Occipital lobe (tissue), 2 donors: ENCODE results near the gene TBCEL. TPM values are rescaled to one million over a fixed set of nuclear protein-coding genes. Genes with fewer than 3 reads are reported as not detected.
A peak's percentile ranks its signal among the peaks of the same experiment; 100 is the strongest.

Experiments
- DNase-seq: peaks from one replicate; lab custom pipeline; 2025; lab: John Stamatoyannopoulos, UW
- total RNA-seq: library from RNA; depleted of rRNA; stranded (reverse); fragments of >200 nt; gene quantifications from one replicate; pipeline ENCODE4 v1.2.3, GENCODE V29; 2014

Gene TBCEL
- total RNA-seq, 1 donor from 2014 or later: 62.2 TPM

DNA sequence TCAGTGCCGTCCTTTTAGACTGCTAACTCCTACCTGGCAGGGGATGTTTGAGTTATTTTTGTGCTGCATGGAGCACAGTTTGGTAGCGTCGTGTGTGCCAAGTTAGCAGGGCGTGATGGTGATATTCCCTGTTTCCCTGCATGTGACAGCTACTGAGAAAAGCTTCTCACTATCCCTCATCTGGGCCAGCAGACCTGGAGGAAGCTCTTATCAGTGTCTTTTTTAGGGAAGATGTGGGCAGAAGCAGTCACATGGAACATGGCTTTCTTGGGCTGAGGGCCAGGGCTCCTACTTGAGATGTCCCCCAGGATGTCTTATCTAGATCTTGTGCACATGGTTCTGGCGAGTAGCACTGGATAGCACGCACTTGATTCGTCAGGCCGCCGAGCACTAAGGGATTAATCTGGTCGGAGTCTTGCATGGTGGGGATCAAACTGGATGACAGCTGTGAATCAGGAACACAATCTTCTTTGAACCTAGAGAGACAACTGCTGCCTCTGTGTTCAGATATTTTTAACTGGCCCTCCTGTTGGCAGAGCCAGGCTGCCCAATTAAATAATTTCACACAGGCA lies 110.9 kb downstream of the TBCEL start:
- peak; percentile 37 for DNase-seq

DNA sequence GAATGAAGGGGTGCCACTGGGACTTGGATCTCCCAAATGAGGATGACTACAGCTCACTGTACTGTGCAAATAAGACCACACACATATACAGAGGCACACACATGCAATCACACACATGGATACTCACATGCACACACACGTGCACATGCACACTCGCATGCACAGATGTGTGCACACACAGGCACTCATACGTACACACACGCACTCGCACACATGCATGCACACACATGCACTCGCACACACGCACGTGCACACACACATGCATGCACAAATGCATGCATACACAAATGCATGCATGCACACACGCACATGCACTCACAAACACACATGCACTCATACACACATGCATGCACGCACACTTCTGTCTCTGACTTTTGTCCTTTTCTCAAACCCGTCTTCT lies 113.1 kb downstream of the TBCEL start:
- no peak for DNase-seq

DNA sequence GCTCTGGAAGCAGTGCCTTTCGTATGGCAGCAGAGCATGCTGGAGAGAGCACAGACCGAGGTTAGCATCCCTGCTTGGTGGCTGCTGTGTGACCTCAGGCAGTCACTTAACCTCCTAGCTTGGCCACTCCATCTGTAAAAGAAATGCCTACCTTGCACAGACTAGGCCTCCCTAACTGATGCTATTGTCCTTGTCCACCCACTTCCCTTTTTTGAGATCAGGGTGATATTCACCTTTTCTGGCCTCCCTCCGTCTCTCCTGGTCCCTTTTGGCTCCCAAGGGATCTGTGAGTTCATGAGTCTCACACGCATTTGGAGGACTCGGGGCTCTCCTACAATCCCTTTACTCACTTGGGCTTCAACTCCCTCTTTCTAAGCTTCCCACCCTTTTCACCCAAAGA lies 114.4 kb downstream of the TBCEL start:
- DNase-seq: no peak

DNA sequence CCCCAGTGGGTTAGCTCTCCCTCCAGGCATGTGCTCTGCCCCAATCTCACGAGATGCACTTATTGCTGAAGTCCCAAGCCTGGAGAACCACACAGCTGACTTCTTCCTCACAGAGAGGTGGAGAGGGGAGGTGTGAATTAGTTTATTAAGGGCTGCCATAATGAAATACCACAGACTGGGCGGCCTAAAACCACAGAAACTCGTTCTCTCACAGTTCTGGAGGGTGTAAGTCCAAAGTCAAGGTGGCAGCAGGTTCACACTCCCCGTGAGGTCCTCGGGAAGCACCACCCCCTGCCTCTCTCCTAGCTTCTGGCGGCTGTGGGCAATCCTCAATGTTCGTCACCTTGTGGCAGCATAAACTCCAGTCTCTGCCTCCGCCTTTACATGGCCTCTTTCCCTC lies 116.5 kb downstream of the TBCEL start:
- DNase-seq: no peak

Other genes starting within 250 kb of the TBCEL start
- 1.7 TPM for gene TECTA, start 77.1 kb downstream of the TBCEL start, total RNA-seq